ENCODE data around the gene PATZ1.

GRCh38 chr22:31344256-31344577 is 1.9 kb downstream of the PATZ1 start:
- TF ChIP-seq GABPA (IDR thresholded peaks at IDR 0.05; ENCODE audit: low read depth) (no peak), POLR2AphosphoS5 (IDR thresholded peaks at IDR 0.05; ENCODE audit: low read depth) (no peak; the same call in 1 of the 2 replicates)
- TF ChIP-seq, protein P1, sequence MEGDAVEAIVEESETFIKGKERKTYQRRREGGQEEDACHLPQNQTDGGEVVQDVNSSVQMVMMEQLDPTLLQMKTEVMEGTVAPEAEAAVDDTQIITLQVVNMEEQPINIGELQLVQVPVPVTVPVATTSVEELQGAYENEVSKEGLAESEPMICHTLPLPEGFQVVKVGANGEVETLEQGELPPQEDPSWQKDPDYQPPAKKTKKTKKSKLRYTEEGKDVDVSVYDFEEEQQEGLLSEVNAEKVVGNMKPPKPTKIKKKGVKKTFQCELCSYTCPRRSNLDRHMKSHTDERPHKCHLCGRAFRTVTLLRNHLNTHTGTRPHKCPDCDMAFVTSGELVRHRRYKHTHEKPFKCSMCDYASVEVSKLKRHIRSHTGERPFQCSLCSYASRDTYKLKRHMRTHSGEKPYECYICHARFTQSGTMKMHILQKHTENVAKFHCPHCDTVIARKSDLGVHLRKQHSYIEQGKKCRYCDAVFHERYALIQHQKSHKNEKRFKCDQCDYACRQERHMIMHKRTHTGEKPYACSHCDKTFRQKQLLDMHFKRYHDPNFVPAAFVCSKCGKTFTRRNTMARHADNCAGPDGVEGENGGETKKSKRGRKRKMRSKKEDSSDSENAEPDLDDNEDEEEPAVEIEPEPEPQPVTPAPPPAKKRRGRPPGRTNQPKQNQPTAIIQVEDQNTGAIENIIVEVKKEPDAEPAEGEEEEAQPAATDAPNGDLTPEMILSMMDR (IDR thresholded peaks at IDR 0.05; ENCODE audit: insufficient read depth, low read length) = no peak
- TF ChIP-seq, protein P2, sequence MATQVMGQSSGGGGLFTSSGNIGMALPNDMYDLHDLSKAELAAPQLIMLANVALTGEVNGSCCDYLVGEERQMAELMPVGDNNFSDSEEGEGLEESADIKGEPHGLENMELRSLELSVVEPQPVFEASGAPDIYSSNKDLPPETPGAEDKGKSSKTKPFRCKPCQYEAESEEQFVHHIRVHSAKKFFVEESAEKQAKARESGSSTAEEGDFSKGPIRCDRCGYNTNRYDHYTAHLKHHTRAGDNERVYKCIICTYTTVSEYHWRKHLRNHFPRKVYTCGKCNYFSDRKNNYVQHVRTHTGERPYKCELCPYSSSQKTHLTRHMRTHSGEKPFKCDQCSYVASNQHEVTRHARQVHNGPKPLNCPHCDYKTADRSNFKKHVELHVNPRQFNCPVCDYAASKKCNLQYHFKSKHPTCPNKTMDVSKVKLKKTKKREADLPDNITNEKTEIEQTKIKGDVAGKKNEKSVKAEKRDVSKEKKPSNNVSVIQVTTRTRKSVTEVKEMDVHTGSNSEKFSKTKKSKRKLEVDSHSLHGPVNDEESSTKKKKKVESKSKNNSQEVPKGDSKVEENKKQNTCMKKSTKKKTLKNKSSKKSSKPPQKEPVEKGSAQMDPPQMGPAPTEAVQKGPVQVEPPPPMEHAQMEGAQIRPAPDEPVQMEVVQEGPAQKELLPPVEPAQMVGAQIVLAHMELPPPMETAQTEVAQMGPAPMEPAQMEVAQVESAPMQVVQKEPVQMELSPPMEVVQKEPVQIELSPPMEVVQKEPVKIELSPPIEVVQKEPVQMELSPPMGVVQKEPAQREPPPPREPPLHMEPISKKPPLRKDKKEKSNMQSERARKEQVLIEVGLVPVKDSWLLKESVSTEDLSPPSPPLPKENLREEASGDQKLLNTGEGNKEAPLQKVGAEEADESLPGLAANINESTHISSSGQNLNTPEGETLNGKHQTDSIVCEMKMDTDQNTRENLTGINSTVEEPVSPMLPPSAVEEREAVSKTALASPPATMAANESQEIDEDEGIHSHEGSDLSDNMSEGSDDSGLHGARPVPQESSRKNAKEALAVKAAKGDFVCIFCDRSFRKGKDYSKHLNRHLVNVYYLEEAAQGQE (IDR thresholded peaks at IDR 0.05; ENCODE audit: insufficient replicate concordance, low read depth) = no peak

Data from HL-60 (cell line).